ENCODE results near the gene DNTT.

DNTT gene

DNA sequence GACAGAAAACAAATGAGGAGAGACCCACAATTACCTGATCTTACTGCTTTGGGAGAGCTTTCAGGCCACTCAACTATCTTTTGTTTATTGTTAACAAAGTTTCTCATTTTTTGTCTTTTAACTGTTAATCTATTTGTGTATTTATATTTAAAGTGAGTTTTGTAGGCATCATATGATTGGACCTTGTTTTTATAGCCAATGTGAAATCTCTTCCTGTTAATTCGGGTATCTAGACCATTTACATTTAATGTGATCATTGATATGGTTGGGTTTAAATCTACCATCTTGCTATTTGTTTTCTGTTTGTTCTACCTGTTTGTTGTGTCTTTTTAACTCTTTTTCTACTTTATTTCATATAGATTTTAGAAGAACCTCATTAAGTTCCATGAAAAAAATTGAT is 42.1 kb downstream of the DNTT start:
- DNase-seq: no peak

DNA sequence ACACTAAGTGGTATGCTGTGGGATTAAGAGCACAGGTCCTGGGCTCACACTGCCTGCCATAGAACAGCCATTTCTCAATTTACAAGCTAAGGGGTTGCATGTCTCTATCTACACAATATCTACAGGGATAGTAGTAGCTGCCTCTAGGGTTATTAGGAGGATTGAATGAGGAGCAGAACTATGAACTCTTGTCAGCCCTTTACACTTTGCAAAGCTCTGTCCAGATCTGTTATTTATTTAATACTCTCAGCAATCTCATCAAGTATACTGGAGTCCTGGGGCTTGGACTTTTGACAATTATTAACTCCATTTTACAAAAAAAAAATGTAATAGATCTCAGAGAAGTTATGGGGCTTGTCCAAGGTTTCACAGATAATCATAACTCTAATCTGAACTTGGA is 47.8 kb downstream of the DNTT start:
- DNase-seq: no peak

DNA sequence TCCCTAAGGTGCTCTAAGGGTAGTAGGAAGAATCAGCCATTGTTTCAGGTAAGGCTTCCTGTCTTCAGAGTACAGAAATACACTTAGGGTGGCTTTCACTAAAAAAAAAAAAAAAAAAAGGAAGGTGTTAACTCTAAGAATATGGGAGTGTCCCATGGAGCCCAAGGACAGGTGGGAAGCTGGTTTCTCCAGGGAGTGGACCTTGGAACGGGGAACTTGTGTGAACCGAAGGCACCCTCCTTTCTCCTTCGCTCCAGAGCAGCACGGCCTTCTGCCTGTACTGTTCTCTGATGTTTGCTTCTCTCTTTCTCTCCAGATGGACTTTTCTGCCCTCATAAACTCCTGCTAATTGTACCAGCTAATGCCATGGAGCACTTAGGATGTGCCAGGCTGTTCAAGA is 48.3 kb downstream of the DNTT start:
- no peak for DNase-seq

DNA sequence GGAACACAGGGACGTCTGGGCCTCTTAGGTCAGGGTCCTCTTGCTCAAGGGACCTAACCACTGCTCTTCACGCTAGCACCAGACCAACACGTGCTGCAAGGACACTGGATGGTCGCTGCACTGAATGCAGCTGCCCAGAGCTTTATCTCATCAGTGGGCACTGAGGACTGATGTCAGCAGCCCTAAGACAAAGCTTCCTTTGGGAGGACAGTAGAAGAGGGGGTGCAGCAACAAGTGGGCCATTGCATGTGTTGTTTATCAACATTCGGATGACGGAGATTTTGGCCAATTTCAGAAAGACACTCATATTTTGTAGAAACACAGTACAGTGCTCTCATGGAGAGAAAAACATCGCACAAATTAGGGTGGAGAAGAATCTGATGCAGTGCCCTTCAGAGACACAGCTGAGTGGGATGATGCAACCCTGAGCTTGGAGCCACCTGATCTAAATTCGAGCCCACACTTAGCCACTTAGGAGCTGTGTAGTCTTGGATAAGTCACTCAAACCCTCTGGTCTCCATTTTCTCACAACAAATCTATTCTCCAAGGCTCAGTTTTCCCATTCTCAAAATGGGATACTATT is 52.9 kb downstream of the DNTT start:
- no peak for DNase-seq

DNA sequence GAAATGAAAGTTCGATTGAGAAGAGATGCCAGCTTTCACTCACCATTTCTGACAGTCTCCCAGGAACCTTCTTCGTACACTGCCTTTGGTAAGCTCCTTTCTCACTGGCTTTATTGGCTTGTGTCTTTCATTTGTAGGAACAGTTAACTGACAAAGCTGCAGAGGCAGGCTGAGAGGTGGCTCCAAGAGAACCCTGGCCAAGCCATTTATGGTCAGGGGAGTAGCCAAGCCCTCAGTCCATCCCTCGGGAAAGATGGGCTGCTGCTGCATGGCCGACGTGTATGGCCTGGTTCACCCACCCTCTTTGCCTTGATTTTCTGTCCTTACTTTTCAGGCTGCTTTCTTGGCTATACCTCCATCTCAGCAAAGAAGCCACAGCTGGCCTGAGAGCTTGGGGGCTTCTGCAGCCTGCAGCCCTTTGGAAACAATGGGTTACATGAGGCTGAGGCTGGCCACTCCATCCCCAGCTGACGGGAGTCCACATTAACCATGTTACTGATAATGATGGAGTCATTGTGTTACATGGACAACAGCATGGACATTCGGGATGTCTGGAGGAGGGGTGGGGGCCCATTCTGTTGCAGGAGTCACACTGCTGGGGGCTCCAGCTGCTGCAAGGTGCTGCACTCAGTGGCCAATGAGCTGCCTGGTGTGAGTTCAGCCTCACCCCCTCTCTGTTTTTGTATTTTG is 54.8 kb downstream of the DNTT start, which contains the start of gene OPALIN:
OPALIN (minus strand) TSS at position 152 of the 690 bp plus-strand sequence; CDS start at position 46, 106 bp downstream.
- no peak for DNase-seq

DNA sequence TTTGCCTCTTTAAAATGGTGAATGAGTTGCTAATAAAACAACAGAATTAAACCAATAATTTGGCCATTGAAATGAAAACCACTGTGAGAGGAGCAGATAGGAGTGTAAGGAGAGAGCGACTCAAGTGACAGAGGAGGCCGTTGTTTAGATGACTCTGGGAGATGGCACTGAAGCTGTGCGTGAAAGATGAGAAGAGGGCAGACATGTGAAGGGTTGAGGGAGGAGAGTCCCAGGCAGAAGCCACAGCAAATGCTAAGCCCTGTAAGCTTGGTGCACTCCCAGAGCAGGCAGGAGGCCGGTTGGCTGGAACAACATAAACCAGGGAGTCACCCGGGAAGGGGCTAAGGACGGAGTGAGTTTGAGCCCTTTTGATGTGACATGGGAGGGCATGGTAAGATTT is 55.4 kb downstream of the DNTT start:
- no peak for DNase-seq

DNA sequence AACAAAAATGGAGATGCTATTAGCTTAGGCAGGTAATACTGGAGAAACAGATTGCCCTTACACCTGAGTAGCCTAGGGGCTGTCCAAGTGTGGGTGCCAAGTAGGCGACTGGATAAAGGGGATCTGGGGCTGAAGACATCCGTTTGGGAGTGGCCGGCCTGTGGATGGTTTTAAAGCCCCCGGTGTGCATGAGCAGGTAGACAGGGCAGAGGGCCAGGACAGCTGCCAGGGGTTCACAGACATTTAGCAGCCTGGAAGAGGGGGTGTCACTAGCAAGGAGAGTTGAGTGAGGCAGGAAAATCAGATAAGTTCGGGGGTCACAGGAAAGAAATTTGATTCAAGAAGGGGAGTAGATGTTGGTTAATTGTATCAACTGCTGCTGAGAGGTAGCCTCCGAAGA is 56.1 kb downstream of the DNTT start:
- DNase-seq: no peak

DNA sequence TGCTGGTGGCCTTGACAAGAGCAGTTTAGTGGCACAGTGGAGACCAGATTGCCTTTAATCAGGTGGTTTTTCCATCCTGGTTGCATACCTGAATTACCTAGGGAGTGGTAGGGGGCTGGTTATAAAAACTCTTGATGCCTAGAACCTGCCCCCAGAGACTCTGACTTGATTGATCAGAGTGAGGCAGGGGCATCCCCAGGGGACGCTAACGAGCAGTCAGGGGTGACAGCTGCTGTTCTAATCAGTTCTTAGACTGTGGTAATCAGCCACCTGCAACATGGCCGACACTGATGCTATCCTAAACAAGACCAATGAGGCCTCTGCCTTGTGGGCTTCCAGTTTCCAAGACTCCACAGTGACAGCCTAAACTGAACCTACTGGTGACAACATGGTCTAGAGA is 56.5 kb downstream of the DNTT start:
- no peak for DNase-seq

DNA sequence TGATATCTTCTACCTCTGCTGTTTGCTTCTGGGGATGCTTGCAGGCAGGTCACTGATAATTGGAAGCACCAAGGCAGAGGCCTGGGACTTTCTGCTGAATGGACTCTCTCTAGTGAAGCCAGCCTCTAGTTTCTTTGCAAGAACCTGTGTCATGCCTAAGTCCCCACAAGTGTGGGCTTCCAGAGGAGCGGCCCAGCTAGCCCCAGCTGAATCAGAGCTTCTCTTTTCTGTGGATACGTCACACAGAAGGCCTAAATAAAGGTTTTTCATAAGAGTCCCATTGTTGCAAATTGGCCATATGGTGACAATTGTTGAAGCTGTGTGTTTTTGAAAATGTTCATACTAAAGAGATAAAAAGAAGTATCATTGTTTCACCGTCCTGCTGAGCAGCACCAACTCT is 61.3 kb downstream of the DNTT start:
- no peak for DNase-seq

DNA sequence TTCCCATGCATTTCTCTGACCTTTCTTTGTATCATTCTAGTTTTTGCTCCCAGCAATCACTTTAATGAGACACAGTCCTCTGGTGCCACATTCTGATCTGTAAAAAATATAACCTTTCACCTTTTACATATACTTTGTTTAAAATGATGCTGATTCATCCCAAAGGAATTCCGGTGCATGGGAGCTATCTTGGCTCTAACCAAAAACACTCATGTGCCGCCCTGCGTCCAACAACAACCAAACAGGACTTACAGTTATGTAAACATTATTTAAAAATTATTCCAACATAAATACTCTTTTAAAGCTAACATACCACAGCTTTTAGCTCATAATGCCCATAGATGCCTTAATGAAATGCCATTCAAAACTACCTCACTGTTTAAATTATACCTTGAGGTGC is 62.3 kb downstream of the DNTT start:
- DNase-seq: no peak

DNA sequence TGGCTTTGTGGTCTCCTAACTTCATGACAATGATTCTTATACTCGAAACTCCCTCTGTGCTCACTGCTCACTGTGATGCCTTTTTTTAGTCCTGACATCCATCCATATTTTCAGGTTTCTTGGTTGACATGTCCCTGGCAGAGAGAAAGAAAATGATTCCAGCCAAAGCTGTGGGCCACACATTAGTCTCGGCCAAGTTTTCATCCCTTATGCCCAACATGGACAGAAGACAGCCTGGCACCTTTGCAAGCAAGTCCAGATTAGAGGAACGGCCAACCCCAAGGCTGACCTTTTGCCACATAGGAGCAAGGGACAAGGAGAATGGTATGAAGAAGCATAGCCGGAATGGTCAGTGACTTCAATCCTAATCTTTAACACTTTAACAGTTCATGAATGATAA is 63.2 kb downstream of the DNTT start:
- DNase-seq: no peak

DNA sequence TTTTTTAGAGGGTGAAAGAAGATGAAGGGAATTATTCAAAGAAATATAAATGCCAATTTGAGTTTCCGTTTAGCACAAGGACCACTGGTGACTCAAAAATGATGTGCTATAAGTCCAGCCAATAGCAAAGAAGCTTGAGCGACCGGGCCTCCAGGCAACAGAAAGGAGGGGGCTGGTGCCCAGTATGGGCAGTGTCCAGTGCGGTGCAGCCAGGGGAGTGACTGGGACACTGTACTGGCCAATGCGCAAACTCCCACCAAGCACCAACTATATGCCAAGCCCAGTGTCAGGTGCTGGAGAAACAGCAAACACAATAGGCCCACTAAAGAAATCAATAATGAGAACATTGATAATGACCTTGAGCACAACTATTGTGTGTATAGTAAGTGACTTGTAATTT is 64.7 kb downstream of the DNTT start:
- no peak for DNase-seq

DNA sequence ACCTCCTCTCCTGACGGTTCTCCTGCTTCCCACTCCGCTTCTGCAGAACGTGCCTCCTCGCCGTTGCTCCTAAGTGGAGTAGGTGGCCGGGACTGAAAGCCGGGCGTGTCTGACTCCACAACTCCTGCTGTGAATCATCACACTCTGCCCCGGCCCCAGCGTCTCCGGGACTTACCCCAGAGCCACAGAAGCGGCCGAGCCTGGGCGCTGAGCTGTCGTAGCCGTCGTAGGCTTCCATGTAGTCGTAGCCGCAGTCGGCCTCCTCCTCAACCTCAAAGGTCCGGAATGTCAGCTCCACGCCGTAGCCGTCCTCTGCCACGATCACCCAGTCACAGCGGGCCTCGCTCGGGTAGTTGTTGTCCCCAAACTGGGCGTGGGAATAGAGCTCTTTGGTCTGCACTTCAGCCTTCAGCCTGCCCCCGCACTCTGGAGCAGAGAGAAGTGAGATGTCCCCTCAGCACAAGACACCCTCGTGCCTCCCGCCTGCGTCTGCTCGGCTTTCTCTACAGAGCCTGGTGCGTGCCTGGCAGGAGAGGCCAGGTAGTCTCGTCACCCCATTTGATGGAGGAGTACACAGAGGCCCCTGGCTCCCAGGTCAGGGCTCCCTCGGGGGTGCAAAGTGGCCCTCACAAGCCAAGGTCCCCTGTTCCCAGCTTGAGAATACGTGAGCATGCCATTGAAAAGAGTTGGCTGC is 65.8 kb downstream of the DNTT start:
- DNase-seq: no peak

DNA sequence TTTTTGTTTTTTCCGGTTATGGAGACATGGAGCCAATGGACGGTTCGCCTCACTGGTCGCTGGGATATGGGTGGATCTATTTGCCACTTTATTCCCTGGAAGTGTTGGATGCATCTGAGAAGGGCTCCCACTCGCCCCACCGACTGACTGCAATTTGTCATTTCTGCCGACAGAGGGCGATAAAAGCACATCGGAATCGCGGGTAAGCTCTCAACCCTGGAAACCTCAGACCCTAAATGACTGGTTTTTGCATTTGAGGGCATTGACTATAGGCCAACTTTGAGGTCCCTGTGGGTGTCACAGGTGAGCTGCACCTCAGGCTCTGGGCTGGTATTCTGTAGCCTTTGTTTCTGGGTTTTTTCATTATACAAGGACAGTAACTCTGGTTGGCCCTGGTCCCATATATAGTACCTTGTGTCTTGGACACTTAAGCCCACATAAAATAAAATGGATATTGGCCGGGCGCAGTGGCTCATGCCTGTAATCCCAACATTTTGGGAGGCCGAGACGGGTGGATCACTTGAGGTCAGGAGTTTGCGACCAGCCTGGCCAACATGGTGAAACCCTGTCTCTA is 66.4 kb downstream of the DNTT start:
- no peak for DNase-seq

DNA sequence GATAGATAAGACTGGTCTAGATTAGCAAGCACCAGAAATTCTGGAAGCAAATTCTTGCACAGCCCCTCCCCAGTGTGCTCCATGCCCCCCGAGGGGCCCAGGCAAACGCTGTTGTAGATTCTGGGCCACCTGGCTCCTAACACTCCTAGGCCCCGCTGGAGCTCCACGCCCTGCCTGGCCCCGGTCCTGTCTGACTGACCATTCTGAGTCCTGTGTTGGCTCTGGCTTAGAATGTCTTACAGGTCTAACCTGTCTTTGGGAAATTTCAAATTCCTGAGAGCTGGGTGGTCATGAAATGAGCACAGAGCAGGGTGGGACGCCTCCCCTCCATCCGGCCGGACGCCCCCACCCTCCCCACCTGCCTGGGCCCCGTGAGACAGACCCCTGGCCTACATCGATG is 67.1 kb downstream of the DNTT start:
- DNase-seq: no peak

DNA sequence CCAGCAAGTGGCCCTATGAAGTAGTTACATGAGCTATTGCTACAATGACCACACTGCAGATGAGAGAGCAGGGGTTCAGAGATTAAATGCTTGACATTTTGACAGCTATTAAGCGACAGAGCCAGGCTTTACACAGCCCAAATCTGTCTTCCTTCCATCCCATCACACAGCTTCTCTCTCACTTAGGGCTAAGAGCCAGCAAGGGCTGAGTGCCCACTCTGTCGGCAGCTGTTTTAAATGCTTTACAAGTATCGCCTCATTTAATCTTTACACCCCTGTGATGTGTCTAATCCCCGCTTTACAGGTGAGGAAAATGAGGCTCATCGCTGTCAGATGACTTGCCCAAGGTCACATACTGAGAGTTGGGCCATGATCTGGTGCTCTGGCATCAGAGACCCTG is 69.8 kb downstream of the DNTT start:
- DNase-seq: no peak

DNA sequence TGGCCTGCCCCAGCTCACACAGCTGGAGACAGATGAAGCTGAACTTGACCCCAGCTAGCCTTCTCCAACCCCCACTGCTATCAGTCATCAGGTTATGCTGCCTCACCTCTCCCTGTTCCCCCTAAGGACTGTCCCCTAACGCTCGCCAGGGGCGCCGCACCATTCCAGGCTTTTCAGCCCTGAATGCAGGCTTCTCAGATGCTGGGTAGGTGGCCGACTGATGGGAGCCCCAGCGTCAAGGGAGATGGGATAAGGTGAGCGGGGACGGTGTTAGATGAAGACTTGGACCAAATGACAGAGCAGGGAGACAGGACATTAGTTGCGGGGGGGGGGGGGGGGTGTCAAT is 70.4 kb downstream of the DNTT start:
- DNase-seq: no peak

DNA sequence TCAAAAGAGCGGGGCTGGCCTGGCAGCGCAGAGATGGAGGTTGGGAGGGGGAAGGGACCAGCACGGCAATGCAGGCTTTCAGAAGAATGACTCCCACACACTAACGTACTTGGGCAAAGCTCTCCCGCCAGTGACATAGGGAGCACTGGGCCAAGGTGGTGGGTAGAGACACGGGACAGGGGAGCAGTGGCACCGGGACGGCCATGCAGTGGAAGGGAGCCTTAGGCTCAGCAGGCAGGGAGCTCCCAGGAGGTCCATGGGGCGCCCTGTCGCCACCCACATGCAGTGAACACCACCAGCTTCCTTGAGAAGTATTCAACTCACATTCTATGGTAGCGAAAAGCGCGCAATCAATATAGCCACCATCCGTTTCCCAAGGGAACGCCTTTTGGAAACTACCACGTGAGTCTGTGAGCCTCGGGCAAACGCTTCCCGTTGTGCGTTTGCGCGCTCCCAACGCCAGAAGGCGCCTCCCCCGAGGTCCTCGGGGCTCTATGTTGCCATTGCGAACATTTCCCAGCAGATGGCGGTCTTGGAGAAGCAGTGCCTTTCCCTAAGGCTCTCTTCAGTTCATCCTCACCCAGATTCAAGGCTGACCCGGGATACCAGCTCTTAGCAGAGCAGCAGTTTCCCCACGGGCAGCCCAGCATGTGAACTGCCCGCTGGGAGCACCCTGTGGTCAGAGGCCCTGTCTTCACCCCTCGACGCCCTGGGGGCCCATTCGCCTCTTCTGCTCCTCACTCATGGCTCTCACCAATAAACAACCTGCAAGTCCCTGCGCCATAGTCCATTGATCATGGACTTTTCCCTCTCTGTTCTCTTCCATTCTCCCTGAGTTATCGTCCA is 71.0 kb downstream of the DNTT start:
- peak; percentile 72 for DNase-seq

DNA sequence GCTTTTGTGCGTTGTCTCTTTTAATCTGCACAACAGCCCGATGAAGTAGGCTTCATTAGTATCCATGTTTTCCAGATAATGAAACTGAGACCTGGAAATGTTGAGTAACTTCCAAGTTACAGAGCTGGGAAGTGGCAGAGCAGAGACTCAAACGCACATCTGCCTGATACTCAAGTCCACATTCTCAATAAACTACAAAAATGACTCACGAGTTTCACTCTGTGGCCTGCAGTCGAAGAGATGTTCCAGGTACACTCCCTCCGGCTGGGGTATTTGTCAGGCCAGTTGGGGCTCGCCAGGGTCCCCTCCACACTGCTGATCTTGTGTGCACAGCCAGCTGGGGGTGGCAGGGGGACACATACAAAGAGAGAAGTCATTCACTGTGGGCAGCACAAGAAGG is 72.2 kb downstream of the DNTT start:
- no peak for DNase-seq

DNA sequence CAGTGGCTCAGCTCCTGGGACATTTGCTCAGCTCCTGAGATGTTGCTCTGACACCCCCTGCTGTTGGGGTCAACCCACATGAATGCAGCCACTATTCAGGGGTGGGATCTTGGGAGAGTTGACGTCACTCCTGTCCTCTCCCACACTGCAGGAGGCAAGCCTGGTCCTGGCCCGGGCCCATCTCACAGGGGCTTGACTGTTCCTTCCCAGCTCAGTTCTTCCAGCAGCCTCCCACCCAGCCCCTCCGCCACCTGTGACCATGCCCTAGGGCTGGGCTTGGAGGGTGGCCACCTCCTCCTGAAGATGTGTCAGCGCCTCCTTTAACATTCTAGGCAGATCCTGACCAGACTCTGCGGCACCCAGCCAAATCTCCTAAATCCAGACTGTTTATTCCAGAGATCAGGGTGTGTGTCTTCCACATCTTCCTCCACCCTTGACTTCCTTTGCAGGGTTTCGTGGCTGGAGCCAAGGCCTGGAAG is 73.6 kb downstream of the DNTT start:
- no peak for DNase-seq

DNA sequence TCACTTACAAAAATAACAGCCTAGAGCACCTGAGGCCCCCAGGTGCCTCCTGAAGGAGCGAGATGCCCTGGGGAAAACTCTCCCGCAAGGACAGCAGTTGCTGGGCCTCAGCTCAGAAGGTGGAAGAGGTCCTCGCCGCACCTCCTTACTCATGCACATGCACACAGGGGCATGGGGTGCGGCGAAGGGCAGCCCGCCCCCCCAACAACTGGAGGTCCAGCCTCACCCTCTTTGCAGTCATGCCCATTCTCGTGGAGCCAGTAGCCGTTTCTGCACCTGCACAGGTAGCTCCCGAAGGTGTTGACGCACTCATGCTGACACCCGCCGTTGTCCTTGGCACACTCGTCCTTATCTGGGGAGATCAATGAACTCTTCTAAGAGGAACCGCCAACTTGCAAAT is 74.5 kb downstream of the DNTT start:
- no peak for DNase-seq

DNA sequence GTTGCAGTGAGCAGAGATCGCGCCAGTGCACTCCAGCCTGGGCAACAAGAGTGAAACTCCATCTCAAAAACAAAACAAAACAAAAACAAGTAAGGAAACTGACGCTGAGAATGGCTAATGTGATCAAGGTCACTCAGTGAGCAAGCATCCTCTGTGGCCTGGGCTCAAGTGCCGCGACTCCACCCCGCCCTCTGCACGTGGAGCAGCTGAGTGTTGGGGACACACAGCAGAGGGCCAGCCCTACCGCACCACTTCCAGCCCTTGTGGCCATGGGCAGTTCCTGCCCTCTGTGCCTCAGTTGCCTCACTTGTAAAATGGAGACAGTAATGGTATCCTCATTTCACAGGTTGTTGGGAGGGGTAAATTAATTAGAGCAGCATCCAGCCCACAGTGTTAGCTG is 75.5 kb downstream of the DNTT start:
- no peak for DNase-seq

DNA sequence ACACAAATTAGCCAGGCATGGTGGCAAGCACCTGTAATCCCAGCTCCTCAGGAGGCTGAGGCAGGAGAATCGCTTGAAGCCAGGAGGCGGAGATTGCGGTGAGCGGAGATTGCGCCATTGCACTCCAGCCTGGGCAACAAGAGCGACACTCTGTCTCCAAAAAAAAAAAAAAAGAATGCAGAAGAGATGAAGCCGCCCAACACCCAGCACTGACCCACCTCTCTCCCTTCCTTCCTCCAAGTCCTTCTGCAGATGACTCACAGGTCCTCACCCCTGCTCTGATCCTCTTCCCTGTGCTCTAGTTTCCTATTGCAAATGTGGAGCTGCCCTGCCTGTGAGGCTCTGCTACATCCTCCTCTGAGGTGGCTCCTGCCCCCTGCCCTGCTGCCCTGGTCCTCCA is 76.6 kb downstream of the DNTT start:
- no peak for DNase-seq
